K562 (cell line): ENCODE measurements around the gene APLP1. TPM values are rescaled to one million over a fixed set of nuclear protein-coding genes. Genes with fewer than 3 reads are reported as not detected.

Source experiments
- ATAC-seq: fragments of 200-7000 bp; cut with Tn5 transposase; 3 replicates; pipeline ENCODE4 v1.9.1; 2020; ENCODE audit warnings: moderate library complexity
- BruUV-seq: library from RNA; stranded (reverse); fragments of 400-500 nt; replicated peaks from 2 replicates; lab custom pipeline; 2021; lab: Mats Ljungman, UMichigan
- CTCF ChIA-PET: fragments of 300-600 bp; formaldehyde crosslinking; extraction: SDS; loops from one replicate; lab custom pipeline; 2021; ENCODE audit warnings: low intra/inter-chr PET ratio; lab: Yijun Ruan, JAX
- POLR2A ChIA-PET: fragments of 300-600, 350-650 bp; sonication (Branson Sonifier 250); formaldehyde crosslinking; extraction: SDS; loops from one replicate; lab custom pipeline; 2021; ENCODE audit warnings: antibody characterized with exemption, inconsistent platforms; lab: Yijun Ruan, JAX
- DNase-seq, 4 experiments: peaks; one replicate each; pipeline versions ENCODE4 v3.0.0 to v3.0.0-alpha.2; 2011 to 2018; ENCODE audit warnings: low spot score in 3 of 4, mixed read lengths in 3 of 4; ENCODE audit errors: extremely low read depth in 1 of 4
- FAIRE-seq: peaks from 2 replicates; lab custom pipeline; 2011; peaks lifted over from hg19 to GRCh38; lab: Jason Lieb, UNC
- H2AFZ ChIP-seq: 2 replicates; pipeline ENCODE4 v1.6.0; 2011; ENCODE audit warnings: low read depth, low read length, control low read depth, inconsistent platforms
- H3K27ac ChIP-seq: fragments of 200-600 bp; 3 replicates; pipeline ENCODE4 v1.8.0; 2011; ENCODE audit warnings: low read depth, mild to moderate bottlenecking, control low read depth, inconsistent platforms, low read length, moderate library complexity, mixed read lengths; ENCODE audit errors: extremely low read depth
- H3K27me3 ChIP-seq, 2 experiments: fragments of 300-600 bp in 1 of 2; 2 replicates in 1 of 2; 3 replicates in 1 of 2; pipeline versions ENCODE4 v1.6.0 to v1.8.0; 2011; ENCODE audit warnings: inconsistent platforms in 2 of 2, low read length in 2 of 2, mild to moderate bottlenecking in 1 of 2, mixed read lengths in 1 of 2, moderate library complexity in 1 of 2; ENCODE audit not compliant: control insufficient read depth in 2 of 2, insufficient read depth in 2 of 2
- H3K36me3 ChIP-seq: fragments of 300-600 bp; 3 replicates; pipeline ENCODE4 v1.8.0; 2011; ENCODE audit warnings: mild to moderate bottlenecking, low read length, inconsistent platforms; ENCODE audit not compliant: control insufficient read depth, insufficient read depth
- H3K4me1 ChIP-seq, 2 experiments: fragments of 200-600 bp in 1 of 2; replicated peaks in 1 of 2; 2 replicates in 1 of 2; 3 replicates in 1 of 2; pipeline versions ENCODE4 v1.5.1 to v1.8.0; 2011; ENCODE audit warnings: inconsistent platforms in 2 of 2, low read length in 2 of 2, mild to moderate bottlenecking in 1 of 2, mixed read lengths in 1 of 2, moderate library complexity in 1 of 2; ENCODE audit not compliant: control insufficient read depth in 2 of 2, insufficient read depth in 2 of 2
- H3K4me2 ChIP-seq: 2 replicates; pipeline ENCODE4 v1.6.1; 2011; ENCODE audit warnings: low read length, control low read depth, inconsistent platforms, mixed read lengths; ENCODE audit not compliant: insufficient read depth
- H3K4me3 ChIP-seq: fragments of 200-600 bp; sonication (generic), shearing (Covaris generic); 2 replicates; pipeline ENCODE4 v1.5.1; 2016; ENCODE audit warnings: control low read depth, inconsistent platforms
- H3K79me2 ChIP-seq: fragments of 200-600 bp; 3 replicates; pipeline ENCODE4 v1.8.0; 2011; ENCODE audit warnings: low read length, inconsistent platforms; ENCODE audit not compliant: control insufficient read depth, insufficient read depth
- H3K9ac ChIP-seq, 2 experiments: 2 replicates each; pipeline versions ENCODE4 v1.6.0 to v1.6.1; 2011; ENCODE audit warnings: low read depth in 2 of 2, low read length in 2 of 2, control low read depth in 1 of 2, inconsistent platforms in 1 of 2, mild to moderate bottlenecking in 1 of 2, mixed read lengths in 1 of 2; ENCODE audit not compliant: insufficient read depth in 1 of 2
- H3K9me1 ChIP-seq: one replicate; pipeline ENCODE4 v1.6.0; 2011; ENCODE audit warnings: inconsistent platforms, mild to moderate bottlenecking, low read length, moderate library complexity; ENCODE audit not compliant: control insufficient read depth, insufficient read depth
- H3K9me3 ChIP-seq: replicated peaks from 2 replicates; pipeline ENCODE4 v1.5.1; 2011; ENCODE audit warnings: low read depth, low read length, inconsistent platforms; ENCODE audit not compliant: control insufficient read depth, insufficient read depth
- H4K20me1 ChIP-seq: replicated peaks from 2 replicates; pipeline ENCODE4 v1.6.1; 2011; ENCODE audit warnings: low read length, inconsistent platforms, mixed read lengths; ENCODE audit not compliant: control insufficient read depth, insufficient read depth
- CBX5 ChIP-seq: IDR thresholded peaks from 2 replicates; pipeline ENCODE4 v1.6.1; 2014; ENCODE audit warnings: low read depth, borderline replicate concordance
- COPS2 ChIP-seq: fragments of 450-650 bp; conservative IDR thresholded peaks from 2 replicates; pipeline ENCODE4 v1.6.1; 2016; ENCODE audit warnings: mild to moderate bottlenecking, moderate library complexity
- E2F1 ChIP-seq: sonication (generic); formaldehyde crosslinking; IDR thresholded peaks from 2 replicates; pipeline ENCODE4 v1.8.1; 2023; ENCODE audit warnings: mild to moderate bottlenecking, missing genetic modification reagents, moderate library complexity
- E2F5 ChIP-seq: sonication (generic); formaldehyde crosslinking; IDR thresholded peaks from 2 replicates; pipeline ENCODE4 v1.8.0; 2022; ENCODE audit warnings: mild to moderate bottlenecking, missing genetic modification reagents
- ELK3 ChIP-seq: fragments of 450-650 bp; formaldehyde crosslinking; IDR thresholded peaks from 2 replicates; pipeline ENCODE4 v1.4.0; 2020; ENCODE audit warnings: mild to moderate bottlenecking
- FIP1L1 ChIP-seq: fragments of 200-400 bp; formaldehyde crosslinking; IDR thresholded peaks from 2 replicates; pipeline ENCODE4 v1.6.1; 2018; ENCODE audit warnings: mild to moderate bottlenecking, low read depth, low read length; ENCODE audit not compliant: poor library complexity, severe bottlenecking
- FOSL1 ChIP-seq: fragments of 200-800 bp; sonication (Bioruptor generic); conservative IDR thresholded peaks from 2 replicates; pipeline ENCODE4 v1.6.1; 2016; ENCODE audit warnings: missing genetic modification characterization, missing compliant biosample characterization
- GTF2A2 ChIP-seq: IDR thresholded peaks from 2 replicates; pipeline ENCODE4 v1.6.1; 2016; ENCODE audit warnings: mild to moderate bottlenecking, missing genetic modification characterization, missing compliant biosample characterization
- MXI1 ChIP-seq: IDR thresholded peaks from 2 replicates; pipeline ENCODE4 v1.6.1; 2011; ENCODE audit warnings: low read depth, mild to moderate bottlenecking, improper control_type of control experiment, low read length
- RERE ChIP-seq: sonication (generic); formaldehyde crosslinking; IDR thresholded peaks from 2 replicates; pipeline ENCODE4 v1.8.0; 2023; ENCODE audit warnings: missing genetic modification reagents, mild to moderate bottlenecking, borderline replicate concordance
- SETDB1 ChIP-seq: IDR thresholded peaks from one replicate; pipeline ENCODE4 v1.6.1; 2012; ENCODE audit warnings: low read length, control low read depth, inconsistent platforms
- TAF7 ChIP-seq: fragments of 450-650 bp; IDR thresholded peaks from 2 replicates; pipeline ENCODE4 v1.6.1; 2016; ENCODE audit warnings: missing genetic modification characterization, missing compliant biosample characterization
- TCF7 ChIP-seq: sonication (generic); IDR thresholded peaks from 2 replicates; pipeline ENCODE4 v1.6.1; 2016; ENCODE audit warnings: antibody characterized with exemption, borderline replicate concordance
- TRIM28 ChIP-seq: fragments of 450-650 bp; IDR thresholded peaks from 2 replicates; pipeline ENCODE4 v1.6.1; 2017
- ZBTB8A ChIP-seq: fragments of 450-650 bp; IDR thresholded peaks from 2 replicates; pipeline ENCODE4 v1.6.1; 2018; ENCODE audit warnings: mild to moderate bottlenecking, moderate library complexity; ENCODE audit not compliant: partially characterized antibody
- WGBS: fragments of 100-300 bp; shearing (Covaris generic); methylation state at CpG from one replicate; pipeline ENCODE4 v1.1.6; 2016; ENCODE audit warnings: low coverage, mixed read lengths; ENCODE audit not compliant: insufficient coverage; ENCODE audit errors: missing lambda C conversion rate; 5-methylcytosine and 5-hydroxymethylcytosine counted together
- in situ Hi-C: fragments of 300-500 bp; cut with MboI; formaldehyde crosslinking; loops from 4 replicates; pipeline ENCODE4 v1.15.0; 2018; ENCODE audit warnings: inconsistent platforms, mixed read lengths
- intact Hi-C: fragments of 100-400 bp; cut with micrococcal nuclease; formaldehyde crosslinking; loops from 2 replicates; pipeline ENCODE4 v1.14.2; 2022
- polyA plus RNA-seq, 8 experiments: library from polyadenylated mRNA; depleted of rRNA in 4 of 8; stranded (reverse) in 5 of 8; unstranded in 3 of 8; fragments of >200 nt; fragmentation: Nextera tagmentation in 2 of 8; fragmentation: Illumina TruSeq in 1 of 8; extraction: Ambion mirVana in 2 of 8; extraction: Trizol in 1 of 8; gene quantifications; 2 replicates each; pipeline versions ENCODE4 v1.2.1 to v1.2.3, GENCODE V29; 2011 to 2014; ENCODE audit warnings: inconsistent platforms in 1 of 8, missing spikeins in 1 of 8
- total RNA-seq, 7 experiments: library from RNA; depleted of rRNA in 6 of 7; stranded (reverse); fragments of >200 nt in 6 of 7; fragmentation: Illumina TruSeq in 2 of 7; extraction: Trizol in 2 of 7; gene quantifications; 2 replicates each; pipeline versions ENCODE4 v1.2.1 to v1.2.3, GENCODE V29; 2011 to 2021; ENCODE audit warnings: low replicate concordance in 1 of 7

APLP1 gene
- total and polyA plus RNA-seq, 9 of the 15 experiments (the other 6 are each of a cell fraction or from before 2014, with no cell fraction given), result 0.69 to 9.9 (median 4.7) TPM

- TF ChIP-seq E2F1 (no peak), ZBTB8A (no peak), ELK3 (CRISPR knock-in tag) (no peak), TAF7 (tag) (no peak), MXI1 (no peak), TRIM28 (no peak), E2F5 (CRISPR knock-in tag) (no peak), TCF7 (no peak), FOSL1 (tag) (no peak)
These were observed 20.5 kb upstream of the APLP1 start (continued) for GRCh38 chr19:35847911-35848310.

- H3K9me3 ChIP-seq, result no peaks in the 10 kb centered on the region
- no peaks in the 10 kb centered on the region for H3K36me3 ChIP-seq
- no peak overlapping the region for H3K9ac ChIP-seq
- H3K27me3 ChIP-seq, result peaks cover 32 to 62% of the 10 kb centered on the region in 2 experiments
- H2AFZ ChIP-seq, result no peak overlapping the region
- in situ Hi-C loops (no loop called here), intact Hi-C loops (no loop called here)
- WGBS, result under 1% methylated on average over 8 of the region's 8 CpGs
- CTCF ChIA-PET, result no interaction called here
- no peak overlapping the region for H3K4me2 ChIP-seq
- H3K79me2 ChIP-seq, result no peaks in the 10 kb centered on the region
- POLR2A ChIA-PET, result interaction anchor here (1.0 to 1.1 kb wide), 2 partner anchors 12 to 176 kb away, joined by 3 to 7 read pairs; no protein-coding TSS in a partner anchor
- DNase-seq (no peak), ATAC-seq (no peak), FAIRE-seq (no peak)
- no peak overlapping the region for H3K4me3 ChIP-seq
- H4K20me1 ChIP-seq, result peaks cover 16% of the 10 kb centered on the region
- no TSS peak for BruUV-seq
- peaks cover 8% of the 10 kb centered on the region for H3K9me1 ChIP-seq
- H3K4me1 ChIP-seq, result peaks cover 9 to 38% of the 10 kb centered on the region in 2 experiments
- H3K27ac ChIP-seq, result no peak overlapping the region
- TF ChIP-seq COPS2 (no peak), RERE (CRISPR knock-in tag) (no peak), SETDB1 (no peak), CBX5 (no peak), GTF2A2 (tag) (no peak), FIP1L1 (no peak)
These were observed 19.9 kb upstream of the APLP1 start for GRCh38 chr19:35848486-35848885.
